CD4-positive, alpha-beta T cell treated with Interleukin-15 for 1 hour (primary cell): ENCODE results near the gene ACO1.

Source experiments
- DNase-seq: peaks from one replicate; pipeline ENCODE4 v3.0.0-alpha.2; 2020

ACO1 gene

DNA sequence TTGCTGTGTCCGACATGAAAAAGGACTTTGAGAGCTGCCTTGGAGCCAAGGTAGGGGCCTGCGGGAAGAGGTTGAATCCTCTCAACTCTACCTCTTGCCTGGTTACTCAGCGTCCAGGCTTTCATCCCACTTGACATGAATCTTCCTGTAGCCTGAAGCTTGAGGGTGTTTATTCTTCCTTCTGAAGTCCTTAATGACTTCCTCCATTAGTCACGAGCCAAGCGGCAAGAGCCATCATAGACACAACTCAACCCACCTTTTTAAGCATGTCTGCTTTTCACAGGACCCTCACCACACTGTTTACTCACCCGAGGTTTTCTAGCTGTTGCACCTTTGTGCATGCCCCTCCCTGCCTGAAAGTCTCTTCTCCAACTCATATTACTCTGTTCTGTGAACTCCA, 40.2 kb downstream of the ACO1 start:
- DNase-seq: no peak

DNA sequence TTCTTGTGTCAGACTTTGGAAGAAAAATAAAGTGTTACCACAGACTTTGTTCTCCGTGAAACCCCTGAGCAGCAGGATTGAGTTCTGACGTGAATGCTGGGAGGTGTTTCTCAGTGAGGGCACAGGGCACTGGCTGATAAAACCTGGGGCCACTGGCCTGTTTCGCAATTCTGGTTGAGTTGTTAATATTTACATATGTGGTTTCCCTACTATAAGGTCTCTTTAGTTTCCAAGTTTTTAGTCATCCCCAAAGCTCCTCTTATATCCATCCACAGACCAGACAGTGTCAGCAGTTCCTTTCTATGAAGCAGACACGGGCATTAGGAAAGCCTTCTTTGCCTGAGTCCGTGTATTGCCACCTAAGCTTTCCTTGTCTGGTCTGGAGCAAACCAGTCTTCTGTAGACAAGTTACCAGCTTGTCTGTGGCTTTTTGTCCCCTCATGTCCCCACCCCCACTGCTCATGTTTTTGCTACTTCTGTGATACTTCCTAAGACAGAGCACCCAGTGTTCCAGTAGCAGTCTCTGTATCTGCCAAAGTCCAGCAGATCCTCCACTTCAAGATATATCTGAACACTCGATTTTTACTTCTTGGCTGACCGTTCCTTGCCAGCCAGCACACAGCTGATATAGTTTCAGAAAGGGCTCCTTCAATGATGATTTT, 42.0 kb downstream of the ACO1 start:
- DNase-seq: no peak

DNA sequence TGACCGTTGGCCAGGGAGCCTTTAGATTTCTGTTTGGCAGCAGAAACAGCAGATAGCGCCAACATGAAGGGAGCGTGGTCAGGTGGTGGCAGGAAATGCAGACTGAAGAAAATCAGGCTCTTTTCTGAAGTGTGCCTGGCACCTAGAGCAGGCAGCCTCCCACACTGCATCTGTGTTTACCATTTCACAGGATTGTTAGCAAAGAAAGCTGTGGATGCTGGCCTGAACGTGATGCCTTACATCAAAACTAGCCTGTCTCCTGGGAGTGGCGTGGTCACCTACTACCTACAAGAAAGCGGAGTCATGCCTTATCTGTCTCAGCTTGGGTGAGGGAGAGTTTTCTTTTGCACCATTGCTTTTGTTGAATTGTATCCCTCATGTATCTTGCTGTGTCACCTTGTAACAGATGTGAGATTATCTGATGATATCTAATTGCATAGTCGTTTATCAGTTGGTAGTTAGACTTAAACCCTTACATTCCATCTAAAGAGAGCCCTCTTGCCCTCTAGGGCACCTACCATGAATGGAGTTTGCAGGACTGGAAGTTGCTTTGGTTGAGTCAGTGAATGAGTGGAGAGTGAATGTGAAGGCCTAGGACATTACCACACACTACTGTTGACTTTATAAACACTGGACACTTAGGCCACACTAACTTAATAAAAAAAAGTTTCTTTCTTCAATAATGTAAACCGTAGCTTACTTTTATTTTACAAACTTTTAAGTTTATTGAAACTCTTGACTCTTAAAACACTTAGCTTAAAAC, 42.8 kb downstream of the ACO1 start:
- no peak for DNase-seq

DNA sequence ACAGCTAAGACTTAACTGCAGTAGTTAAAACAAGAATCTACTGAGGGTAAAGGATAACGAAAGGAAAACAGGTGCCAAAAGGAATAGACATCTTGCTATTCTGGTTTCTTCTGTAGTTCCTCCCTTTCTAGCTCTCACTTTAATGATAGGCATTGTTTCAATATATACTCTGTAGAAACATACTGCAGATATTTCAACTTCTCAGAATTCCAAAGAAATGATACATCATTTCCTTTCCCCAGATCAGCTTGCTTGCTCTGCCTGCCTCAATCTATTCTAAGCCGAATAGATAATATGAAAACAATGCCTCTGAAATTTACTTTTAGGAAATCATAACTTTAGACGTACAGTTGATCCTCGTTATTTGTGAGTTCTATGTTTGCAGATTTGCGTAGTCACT, 46.3 kb downstream of the ACO1 start:
- no peak for DNase-seq

- no peak for DNase-seq
Measured at GRCh38 chr9:32431196-32431595, 46.8 kb downstream of the ACO1 start.

DNA sequence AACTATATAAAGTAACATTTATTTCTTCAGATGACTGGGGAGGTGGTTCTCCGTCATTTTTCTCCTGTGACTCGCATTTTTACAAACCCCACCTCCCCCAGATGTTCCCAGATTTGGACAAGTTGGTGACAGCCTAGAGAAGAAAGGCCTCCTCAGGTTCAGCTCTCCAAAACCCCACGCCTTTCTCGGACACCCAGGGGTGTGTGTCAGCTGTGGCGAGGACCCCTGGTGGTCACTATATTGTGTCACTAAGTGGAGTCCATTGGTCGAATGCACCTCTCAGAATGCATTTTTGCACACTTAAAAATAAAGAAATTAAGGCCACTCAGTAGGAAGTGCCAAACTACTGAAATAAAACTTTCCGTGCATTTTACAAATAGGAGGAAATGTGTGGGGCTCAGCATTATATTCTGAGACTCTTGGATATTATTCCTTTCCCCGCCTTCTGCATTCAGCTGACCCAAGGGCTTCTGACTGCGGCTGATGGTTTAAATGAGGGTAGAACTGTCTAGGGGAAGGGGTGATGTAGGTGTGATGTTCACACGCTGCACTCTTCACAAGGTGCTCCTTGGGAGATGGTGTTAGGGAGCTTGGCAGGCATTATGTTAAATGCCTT, 47.6 kb downstream of the ACO1 start:
- DNase-seq: no peak

GRCh38 chr9:32434892-32435291, 50.4 kb downstream of the ACO1 start:
- DNase-seq: no peak

DNA sequence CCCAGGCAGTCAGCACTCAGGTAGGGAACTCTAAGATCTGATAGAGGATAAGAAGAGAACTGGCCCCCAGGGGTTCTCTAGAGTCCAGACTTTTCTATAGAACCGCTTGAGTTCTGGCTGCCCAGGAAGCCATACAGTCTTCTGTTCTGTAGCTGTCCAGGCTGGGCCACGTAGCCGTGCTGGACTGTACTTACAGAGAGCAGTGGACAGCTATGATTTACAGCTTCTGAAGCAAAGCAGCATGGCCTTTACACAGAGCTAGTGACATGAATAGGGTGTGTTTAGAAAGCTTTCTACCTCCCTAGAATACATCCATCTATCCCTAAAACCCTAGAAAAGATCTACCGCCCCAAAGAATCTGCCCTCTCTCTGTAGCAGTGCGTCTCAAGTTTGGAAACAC, 57.2 kb downstream of the ACO1 start:
- no peak for DNase-seq

- no peak for DNase-seq
Measured at GRCh38 chr9:32442433-32442832, 58.0 kb downstream of the ACO1 start.

- DNase-seq: no peak
Measured at GRCh38 chr9:32449969-32450368, 65.5 kb downstream of the ACO1 start.

DNA sequence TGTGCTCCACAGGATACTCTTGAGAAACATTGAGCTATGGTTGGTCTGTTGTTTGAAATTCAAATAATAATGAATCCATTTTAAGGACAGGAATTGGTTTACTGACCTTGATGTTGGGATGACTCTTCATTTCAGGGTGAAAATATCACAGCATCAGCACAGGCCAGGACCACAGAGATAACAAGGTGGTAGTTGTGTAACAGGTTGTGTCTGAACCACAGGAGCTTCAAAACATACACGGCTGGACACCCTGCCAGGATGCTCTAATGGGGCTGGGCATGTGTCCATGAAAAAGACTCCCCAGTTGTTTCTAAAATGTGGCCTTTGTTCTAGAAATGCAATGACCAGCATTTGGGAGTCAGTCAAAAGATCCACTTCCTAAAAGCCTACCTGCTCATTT, 69.8 kb downstream of the ACO1 start:
- DNase-seq: no peak

GRCh38 chr9:32455738-32456137, 71.3 kb downstream of the ACO1 start:
- no peak for DNase-seq

DNA sequence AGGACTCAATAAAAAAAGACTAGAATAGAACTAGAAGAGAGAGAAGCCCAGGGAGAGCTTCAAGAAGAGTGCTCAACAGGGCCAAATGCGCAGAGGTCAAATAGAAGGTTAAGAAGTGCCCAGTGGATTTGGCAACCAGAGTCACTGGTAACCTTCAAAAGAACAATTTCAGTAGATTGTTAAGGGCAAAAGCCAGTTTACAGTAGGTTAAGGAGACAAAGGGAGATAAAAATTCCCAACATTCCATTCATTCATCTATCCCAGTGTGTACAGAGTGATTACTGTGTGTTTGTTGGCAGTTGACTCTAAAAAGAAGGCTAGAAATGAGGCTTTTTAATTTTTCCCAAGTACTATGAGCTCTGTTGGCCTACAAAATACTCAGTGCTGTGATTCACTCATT, 72.1 kb downstream of the ACO1 start:
- no peak for DNase-seq

- DNase-seq: no peak
Measured at GRCh38 chr9:32463500-32464293, 79.3 kb downstream of the ACO1 start.

DNA sequence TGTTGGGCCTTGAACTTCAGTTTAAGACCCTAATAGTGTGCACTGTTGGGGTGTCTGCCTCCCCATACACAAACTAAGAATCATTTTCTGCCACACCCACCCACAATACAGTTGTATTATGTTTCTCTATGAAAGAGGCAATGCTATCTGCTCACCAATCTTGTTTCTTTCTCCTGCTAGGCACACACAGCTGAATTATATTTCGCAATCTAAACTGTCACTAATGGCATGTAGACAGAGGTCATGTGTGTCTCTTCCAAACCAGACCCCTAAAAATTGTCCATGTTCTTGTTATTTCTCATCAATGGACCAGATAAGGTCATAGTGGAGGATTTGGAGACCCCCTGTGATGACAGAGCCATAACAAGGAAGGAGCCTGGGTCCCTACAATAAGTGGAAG, 84.3 kb downstream of the ACO1 start:
- DNase-seq: no peak

GRCh38 chr9:32472344-32472743, 87.9 kb downstream of the ACO1 start:
- DNase-seq: no peak

- DNase-seq: no peak
Measured at GRCh38 chr9:32483343-32483742, 98.9 kb downstream of the ACO1 start.

- DNase-seq: no peak
Measured at GRCh38 chr9:32486839-32487562, 102.6 kb downstream of the ACO1 start.

- DNase-seq: no peak
Measured at GRCh38 chr9:32487981-32488380, 103.5 kb downstream of the ACO1 start.

GRCh38 chr9:32490601-32491000, 106.2 kb downstream of the ACO1 start:
- DNase-seq: no peak

DNA sequence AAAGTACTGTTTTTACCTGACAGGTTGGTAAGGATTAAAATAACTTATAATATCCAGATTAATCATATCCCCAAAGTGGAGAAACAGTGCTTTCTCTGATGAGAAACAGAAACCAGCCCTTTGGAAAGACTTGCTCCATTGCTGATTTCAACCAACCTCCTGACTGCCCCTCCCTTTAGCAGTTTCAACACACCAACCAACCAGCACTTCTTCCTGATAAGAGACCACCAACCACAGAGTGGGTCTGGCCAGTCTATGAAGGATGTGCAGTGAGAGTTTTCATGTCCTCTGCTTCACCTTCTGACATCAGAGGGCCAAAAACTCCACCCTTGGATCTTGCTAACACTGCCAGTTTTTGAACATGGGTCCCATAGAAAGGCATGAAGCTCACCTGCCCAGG, 113.5 kb downstream of the ACO1 start:
- no peak for DNase-seq

DNA sequence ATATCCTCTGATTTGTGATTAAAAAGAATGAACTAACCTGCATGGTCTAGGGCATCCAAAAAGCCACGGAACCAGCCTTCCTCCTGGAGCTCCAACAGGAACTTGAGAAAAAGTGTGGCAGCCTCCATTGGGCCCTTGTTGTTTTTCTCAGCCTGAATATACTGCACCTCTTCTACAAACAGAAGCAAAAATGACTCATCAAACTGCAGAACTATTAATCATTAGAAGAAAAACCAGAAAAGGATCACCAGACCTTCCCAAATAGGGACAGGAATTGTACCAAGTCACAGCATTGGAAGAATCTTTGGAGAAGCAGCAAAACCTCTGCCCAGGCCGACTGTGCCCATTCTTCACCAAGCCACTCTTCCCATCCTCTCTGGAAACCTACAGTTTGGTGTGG, 116.3 kb downstream of the ACO1 start:
- no peak for DNase-seq

- no peak for DNase-seq
Measured at GRCh38 chr9:32501868-32502267, 117.4 kb downstream of the ACO1 start.
